NCI-H345 treated with DMSO at 0.1 percent for 48 hours (cell line): Measurements from ENCODE around the gene ZIC5.

ENCODE experiments used
- DNase-seq: peaks from one replicate; lab custom pipeline; 2025; ENCODE audit not compliant: unreplicated experiment; lab: John Stamatoyannopoulos, UW

ZIC5 gene

GRCh38 chr13:99976575-99976974 is 5.0 kb upstream of the ZIC5 start:
- DNase-seq = no peak

GRCh38 chr13:99975626-99976025 is 4.1 kb upstream of the ZIC5 start:
- no peak for DNase-seq

GRCh38 chr13:99974939-99975561 is 3.5 kb upstream of the ZIC5 start:
- no peak for DNase-seq

GRCh38 chr13:99974296-99974938 is 2.9 kb upstream of the ZIC5 start:
- DNase-seq = no peak

GRCh38 chr13:99973808-99974185 is 2.2 kb upstream of the ZIC5 start:
- no peak for DNase-seq

GRCh38 chr13:99973163-99973807 is 1.7 kb upstream of the ZIC5 start:
- no peak for DNase-seq

- no peak for DNase-seq
Observed at GRCh38 chr13:99972190-99972731, 694 bp upstream of the ZIC5 start.

- no peak for DNase-seq
Observed at GRCh38 chr13:99970651-99971575, 654 bp downstream of the ZIC5 start.

- no peak for DNase-seq
Observed at GRCh38 chr13:99969919-99970650, 1.5 kb downstream of the ZIC5 start.

- no peak for DNase-seq
Observed at GRCh38 chr13:99969453-99969918, 2.1 kb downstream of the ZIC5 start.

GRCh38 chr13:99968521-99969452 is 2.8 kb downstream of the ZIC5 start:
- no peak for DNase-seq

- DNase-seq = no peak
Observed at GRCh38 chr13:99967869-99968520, 3.6 kb downstream of the ZIC5 start.

- no peak for DNase-seq
Observed at GRCh38 chr13:99967498-99967868, 4.1 kb downstream of the ZIC5 start.

- no peak for DNase-seq
Observed at GRCh38 chr13:99966064-99966805, 5.3 kb downstream of the ZIC5 start.

GRCh38 chr13:99965329-99966000 is 6.1 kb downstream of the ZIC5 start:
- no peak for DNase-seq

- DNase-seq = no peak
Observed at GRCh38 chr13:99963816-99964339, 7.7 kb downstream of the ZIC5 start.

- no peak for DNase-seq
Observed at GRCh38 chr13:99962242-99962641, 9.3 kb downstream of the ZIC5 start.
